Renal pelvis (tissue), 4 donors: ENCODE data around the gene SLC2A13. TPM values are rescaled to one million over a fixed set of nuclear protein-coding genes. Genes with fewer than 3 reads are reported as not detected.
"Not testable (repeated sequence)": the region's sequence is repeated elsewhere in the genome, so short reads cannot be mapped to it uniquely, and the experiment has no call there.

Experiments
- DNase-seq: peaks from one replicate; pipeline ENCODE4 v3.0.0-alpha.2; 2013
- polyA plus RNA-seq, 3 donors: library from polyadenylated mRNA; unstranded; fragments of 120-200 nt; gene quantifications; one replicate each; pipeline ENCODE4 v1.2.1, GENCODE V29; 2013; ENCODE audit not compliant: insufficient read length in 3 of 3

Gene SLC2A13
- polyA plus RNA-seq, 3 donors: 10.7 to 11.7 (median 11.6) TPM

GRCh38 chr12:39875721-39876120, 230.2 kb downstream of the SLC2A13 start:
- DNase-seq: no peak

- no peak for DNase-seq
Measured at GRCh38 chr12:39874785-39875184, 231.1 kb downstream of the SLC2A13 start.

GRCh38 chr12:39873065-39873464, 232.8 kb downstream of the SLC2A13 start:
- DNase-seq: no peak

- no peak for DNase-seq
Measured at GRCh38 chr12:39872425-39872824, 233.5 kb downstream of the SLC2A13 start.

GRCh38 chr12:39868328-39868725, 237.6 kb downstream of the SLC2A13 start:
- DNase-seq: no peak

DNA sequence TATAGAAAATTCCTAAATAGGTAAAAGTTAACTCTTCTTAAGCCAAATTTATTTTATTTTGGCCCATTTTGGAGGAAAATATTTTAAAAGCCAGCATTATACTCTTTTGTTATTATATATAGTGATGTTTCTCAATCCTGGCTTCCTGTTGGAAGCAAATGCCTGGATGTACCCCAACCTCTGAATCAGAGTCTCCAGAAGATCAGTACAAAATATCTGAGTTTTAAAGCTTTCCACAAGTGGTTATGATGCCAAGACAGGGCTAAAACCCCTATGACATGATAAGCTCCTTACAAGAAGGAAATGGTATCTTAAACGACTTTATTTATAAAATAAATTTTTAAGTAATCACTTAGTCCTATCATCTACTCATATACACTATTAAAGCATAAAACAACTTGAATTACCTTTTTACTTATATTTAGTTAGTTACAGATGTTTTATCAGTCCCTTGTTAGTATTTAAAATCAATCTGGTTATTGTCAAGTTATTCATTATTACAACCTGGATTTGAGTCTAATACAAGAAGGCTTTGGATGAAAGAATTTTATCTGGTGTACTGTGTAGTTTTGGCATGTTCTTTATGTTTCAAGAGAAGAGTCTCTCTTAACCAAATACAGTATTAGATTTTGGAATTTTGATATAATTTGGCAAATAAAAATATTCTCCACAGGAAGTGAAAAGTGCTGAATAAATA, 238.1 kb downstream of the SLC2A13 start:
- no peak for DNase-seq

DNA sequence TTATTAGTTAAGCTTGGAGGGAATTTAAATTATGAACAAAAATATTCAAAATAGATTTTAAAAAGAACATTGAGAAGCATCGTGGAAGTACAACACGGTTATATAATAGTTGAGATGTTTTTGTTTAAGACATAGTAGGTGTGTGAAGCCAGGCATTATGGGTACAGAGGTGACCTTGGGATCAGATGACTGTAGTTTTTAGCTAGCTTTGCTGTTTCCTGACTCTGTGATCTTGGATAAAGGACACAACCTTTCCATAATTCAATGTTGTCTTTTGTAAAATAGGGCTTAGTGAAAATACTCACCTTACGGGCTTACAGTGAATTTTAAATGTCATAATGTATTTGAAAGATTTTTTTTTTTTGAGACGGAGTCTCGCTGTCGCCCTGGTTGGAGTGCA, 239.7 kb downstream of the SLC2A13 start:
- no peak for DNase-seq

GRCh38 chr12:39860695-39861094, 245.2 kb downstream of the SLC2A13 start:
- no peak for DNase-seq

DNA sequence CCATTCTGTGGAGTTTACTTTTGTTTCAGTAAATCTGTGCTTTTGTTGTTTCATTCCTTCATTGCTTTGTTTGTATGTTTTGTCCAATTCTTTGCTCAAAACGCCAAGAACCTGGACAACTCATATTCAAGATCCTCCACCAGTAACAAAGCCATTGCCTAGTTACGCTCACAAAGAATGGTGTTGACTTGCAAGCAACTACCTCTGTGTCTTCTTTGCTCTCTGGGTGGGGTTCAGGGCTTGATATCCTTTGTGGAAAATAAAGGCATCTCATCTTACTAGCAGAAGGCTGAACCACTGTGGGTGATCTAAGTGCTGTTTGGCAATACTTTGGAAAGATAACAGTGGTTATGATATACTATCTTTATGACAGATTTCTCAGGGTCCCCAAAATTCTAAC, 252.9 kb downstream of the SLC2A13 start:
- no peak for DNase-seq

DNA sequence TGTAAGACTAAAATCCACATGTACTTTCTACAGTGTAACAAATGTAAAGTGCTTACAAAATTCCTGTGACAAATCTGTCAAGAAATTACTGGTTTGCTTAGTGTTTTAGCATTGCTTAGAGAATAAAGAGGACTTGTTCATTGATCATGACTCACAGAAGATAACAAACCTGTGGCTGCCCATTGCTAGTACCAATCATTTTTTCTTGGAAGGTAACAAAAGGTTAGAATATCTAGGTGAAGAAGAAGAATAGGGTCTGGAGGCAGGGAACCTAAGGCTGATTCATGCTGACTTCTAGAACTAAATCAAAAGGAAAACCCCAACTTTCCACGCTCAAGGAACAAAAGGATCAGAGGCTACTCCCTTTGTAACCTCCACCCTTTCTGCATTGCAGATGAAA, 253.5 kb downstream of the SLC2A13 start:
- no peak for DNase-seq

DNA sequence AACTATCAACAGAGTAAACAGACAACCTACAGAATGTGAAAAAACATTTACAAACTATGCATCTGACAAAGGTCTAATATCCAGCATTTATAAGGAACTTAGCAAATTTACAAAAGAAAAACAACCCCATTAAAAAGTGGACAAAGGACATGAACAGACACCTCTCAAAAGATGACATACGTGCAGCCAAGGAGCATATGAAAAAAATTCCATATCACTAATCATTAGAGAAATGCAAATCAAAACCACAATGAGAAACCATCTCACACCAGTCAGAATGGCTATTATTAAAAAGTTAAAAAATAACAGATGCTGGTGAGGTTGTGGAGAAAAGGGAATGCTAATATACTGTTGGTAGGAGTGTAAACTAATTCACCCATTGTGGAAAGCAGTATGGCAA, 257.7 kb downstream of the SLC2A13 start:
- not testable (repeated sequence) for DNase-seq

GRCh38 chr12:39846971-39847650, 258.8 kb downstream of the SLC2A13 start:
- no peak for DNase-seq

DNA sequence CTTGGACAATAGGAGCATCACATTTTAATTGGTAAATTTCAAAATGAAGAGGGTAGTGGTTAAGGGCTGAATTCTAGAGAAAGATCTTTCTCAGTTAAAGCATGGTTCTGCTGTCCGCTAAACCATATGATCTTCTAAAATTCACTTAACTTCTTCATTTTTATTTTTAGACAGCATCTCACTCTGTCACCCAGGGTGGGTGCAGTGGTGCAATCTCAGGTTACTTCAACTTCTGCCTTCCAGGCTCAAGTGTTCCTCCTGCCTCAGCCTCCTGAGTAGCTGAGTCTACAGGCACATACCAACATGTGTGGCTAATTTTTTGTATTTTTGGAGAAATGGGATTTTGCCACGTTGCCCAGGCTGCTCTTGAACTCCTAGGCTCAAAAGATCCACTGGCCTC, 259.6 kb downstream of the SLC2A13 start:
- no peak for DNase-seq

DNA sequence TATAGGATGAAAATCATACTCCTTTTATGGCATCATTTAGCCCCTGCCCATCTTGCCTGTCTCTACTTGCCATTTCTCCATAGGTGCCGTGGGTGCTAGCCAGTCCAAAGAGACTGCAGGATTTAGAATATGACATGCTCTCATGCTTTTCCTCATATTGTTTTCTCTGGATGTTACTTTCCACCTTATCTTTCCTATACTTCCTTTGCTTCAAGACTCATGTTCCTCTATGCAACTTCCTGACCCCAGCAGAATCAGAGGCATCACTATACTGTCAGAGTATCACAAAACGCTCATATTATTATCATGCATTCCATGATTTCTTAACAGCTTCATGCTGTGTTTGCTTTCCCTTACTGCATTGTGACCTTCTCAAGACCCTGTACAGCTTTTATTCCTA, 265.5 kb downstream of the SLC2A13 start:
- DNase-seq: no peak

DNA sequence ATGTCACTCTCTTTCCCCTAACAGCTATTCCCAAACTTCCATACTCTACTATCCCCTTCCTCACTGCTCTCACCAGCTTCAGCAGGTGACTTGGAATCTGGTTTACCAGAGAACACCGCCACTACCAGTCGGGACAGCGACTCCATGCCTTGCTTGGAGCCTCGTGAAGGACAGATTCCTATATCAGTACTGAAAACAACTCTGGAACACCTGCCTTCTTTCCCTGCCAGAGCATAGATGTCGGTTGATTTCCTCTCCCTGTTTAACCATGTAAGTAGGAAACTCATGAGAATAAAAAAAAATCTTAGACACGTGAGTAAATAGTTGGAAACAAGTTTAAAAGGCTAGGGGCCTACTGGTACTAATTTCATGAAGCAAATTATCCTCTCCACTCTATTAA, 266.8 kb downstream of the SLC2A13 start:
- DNase-seq: no peak

- DNase-seq: no peak
Measured at GRCh38 chr12:39835517-39836489, 270.1 kb downstream of the SLC2A13 start.

DNA sequence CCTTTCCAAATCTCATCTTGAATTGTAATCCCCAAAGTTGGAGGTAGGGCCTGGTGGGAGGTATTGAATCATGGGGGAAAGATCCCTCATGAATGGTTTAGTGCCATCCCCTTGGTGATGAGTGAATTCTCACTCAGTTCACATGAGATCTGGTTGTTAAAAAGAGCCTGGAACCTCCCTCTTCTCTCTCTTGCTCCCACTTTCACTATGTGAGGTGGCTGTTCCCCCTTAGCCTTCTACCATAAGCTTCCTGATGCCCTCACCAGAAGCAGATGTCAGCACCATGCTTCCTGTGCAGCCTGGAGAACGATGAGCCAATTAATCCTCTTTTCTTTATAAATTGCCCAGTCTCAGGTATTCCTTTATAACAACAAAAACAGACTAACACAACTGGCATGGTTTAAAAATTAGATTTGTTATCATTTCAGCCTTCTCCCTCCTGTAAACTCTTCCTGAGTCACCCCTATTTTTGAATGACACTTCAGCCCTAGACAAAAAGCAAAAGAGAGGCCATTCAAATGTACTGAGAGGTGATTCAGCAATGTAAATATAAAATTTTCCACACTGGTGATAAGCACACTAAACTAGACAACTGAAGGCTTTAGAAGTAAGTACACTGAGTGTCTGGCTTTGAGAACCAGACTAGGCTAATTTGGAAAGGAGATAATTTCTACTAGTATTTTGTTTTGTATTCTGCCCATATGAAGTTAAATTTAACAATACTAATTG, 274.1 kb downstream of the SLC2A13 start:
- DNase-seq: no peak

GRCh38 chr12:39830852-39831520, 274.9 kb downstream of the SLC2A13 start:
- DNase-seq: no peak

DNA sequence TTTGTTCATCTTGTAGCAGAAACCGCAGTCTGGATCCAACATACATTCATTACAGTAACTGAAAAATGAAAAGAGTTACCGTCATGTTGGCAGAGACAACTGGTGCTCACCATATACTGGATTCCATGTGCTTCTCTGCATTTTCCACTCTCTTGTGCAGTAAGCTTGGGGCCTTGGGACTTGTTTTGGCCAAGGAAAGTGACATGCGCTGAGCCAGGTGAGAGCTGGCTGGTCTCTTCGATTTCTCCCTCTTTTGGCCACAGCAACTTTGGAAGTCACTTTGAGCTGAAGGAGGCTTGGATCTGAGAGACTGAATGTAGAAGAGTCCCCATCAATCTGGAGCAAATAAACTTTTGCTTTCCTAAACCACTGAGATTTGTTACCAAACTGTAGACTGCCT, 275.7 kb downstream of the SLC2A13 start:
- DNase-seq: no peak

DNA sequence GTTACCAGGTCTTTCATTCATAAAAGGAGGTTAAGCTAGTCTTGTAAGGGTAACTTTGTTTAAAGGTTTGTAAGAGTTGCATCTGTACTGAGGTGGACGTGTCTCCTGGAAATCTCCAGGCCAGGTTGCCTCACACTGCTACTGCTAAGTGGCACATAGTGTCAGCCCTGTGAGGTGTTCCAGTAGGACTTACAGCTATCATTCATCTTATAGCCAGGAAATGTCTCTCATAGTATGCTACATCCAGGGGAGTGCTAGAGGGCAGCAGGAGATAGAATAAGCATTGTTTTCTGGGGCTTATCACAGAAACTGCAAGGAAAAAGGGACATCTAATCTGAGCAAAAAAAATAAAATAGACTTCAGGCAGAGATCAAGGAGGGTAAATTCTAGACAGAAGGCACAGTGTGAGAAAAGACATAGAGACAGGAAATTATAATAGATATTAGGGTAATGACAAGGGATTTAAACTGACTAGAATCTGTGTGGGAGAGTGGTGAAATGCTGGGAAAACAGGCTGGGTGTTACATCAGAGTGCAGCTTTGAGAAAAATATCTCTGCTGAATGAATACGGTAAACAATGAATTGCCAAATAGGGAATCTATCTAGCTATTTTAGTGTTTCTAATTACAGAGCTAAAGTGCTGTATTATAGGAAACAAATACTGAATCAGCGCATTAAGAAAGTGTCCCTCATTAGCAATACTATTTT, 281.2 kb downstream of the SLC2A13 start:
- no peak for DNase-seq
